SK-N-SH treated with all-trans-retinoic acid at 6 μM for 48 hours (cell line): ENCODE results near the gene HMX2.

Experiments
- ATAC-seq: fragments of 200-7000 bp; cut with Tn5 transposase; 3 replicates; pipeline ENCODE4 v1.9.1; 2020; ENCODE audit warnings: mild to moderate bottlenecking, moderate library complexity
- ARNTL ChIP-seq: fragments of 450-650 bp; formaldehyde crosslinking; IDR thresholded peaks from 2 replicates; pipeline ENCODE4 v1.5.0; 2020; ENCODE audit warnings: low read depth, mild to moderate bottlenecking, moderate library complexity, borderline replicate concordance
- BACH2 ChIP-seq: fragments of 250-450 bp; sonication (Bioruptor Pico); IDR thresholded peaks from 2 replicates; pipeline ENCODE4 v1.9.0; 2021; ENCODE audit warnings: mild to moderate bottlenecking, borderline replicate concordance
- CREB5 ChIP-seq: fragments of 250-450 bp; sonication (Bioruptor Pico); IDR thresholded peaks from 2 replicates; pipeline ENCODE4 v1.5.1; 2020; ENCODE audit warnings: low read depth, mild to moderate bottlenecking, moderate library complexity
- CSDC2 ChIP-seq: fragments of 250-450 bp; sonication (Bioruptor Pico); IDR thresholded peaks from 2 replicates; pipeline ENCODE4 v1.5.0; 2020; ENCODE audit warnings: mild to moderate bottlenecking, moderate library complexity
- CSRNP3 ChIP-seq: fragments of 250-450 bp; sonication (Bioruptor Pico); IDR thresholded peaks from 2 replicates; pipeline ENCODE4 v1.5.1; 2021; ENCODE audit warnings: mild to moderate bottlenecking, moderate library complexity
- ESRRG ChIP-seq: fragments of 250-450 bp; sonication (Bioruptor Pico); IDR thresholded peaks from 2 replicates; pipeline ENCODE4 v1.6.1; 2021; ENCODE audit warnings: mild to moderate bottlenecking
- GLIS3 ChIP-seq: fragments of 250-450 bp; sonication (Bioruptor Pico); IDR thresholded peaks from 2 replicates; pipeline ENCODE4 v1.5.0; 2020; ENCODE audit warnings: mild to moderate bottlenecking, moderate library complexity
- ISL1 ChIP-seq: fragments of 250-450 bp; sonication (Bioruptor Pico); IDR thresholded peaks from 2 replicates; pipeline ENCODE4 v2.1.2; 2022; ENCODE audit warnings: mild to moderate bottlenecking, moderate library complexity
- OSR1 ChIP-seq: fragments of 250-450 bp; sonication (Bioruptor Pico); IDR thresholded peaks from 2 replicates; pipeline ENCODE4 v1.8.0; 2022; ENCODE audit warnings: moderate library complexity, mild to moderate bottlenecking, inconsistent platforms
- POU6F1 ChIP-seq: fragments of 250-450 bp; sonication (Bioruptor Pico); IDR thresholded peaks from 2 replicates; pipeline ENCODE4 v1.8.0; 2021; ENCODE audit warnings: low read depth, mild to moderate bottlenecking, moderate library complexity, borderline replicate concordance
- PPARA ChIP-seq: fragments of 250-450 bp; sonication (Bioruptor Pico); IDR thresholded peaks from 2 replicates; pipeline ENCODE4 v1.5.0; 2020; ENCODE audit warnings: mild to moderate bottlenecking, borderline replicate concordance
- RARB ChIP-seq: fragments of 250-450 bp; sonication (Bioruptor Pico); IDR thresholded peaks from 2 replicates; pipeline ENCODE4 v1.8.0; 2021; ENCODE audit warnings: mild to moderate bottlenecking, moderate library complexity
- SNAI2 ChIP-seq: fragments of 250-450 bp; sonication (Bioruptor Pico); IDR thresholded peaks from 2 replicates; pipeline ENCODE4 v1.5.0; 2020; ENCODE audit warnings: mild to moderate bottlenecking, moderate library complexity
- TCF4 ChIP-seq: fragments of 250-450 bp; sonication (Bioruptor Pico); IDR thresholded peaks from 2 replicates; pipeline ENCODE4 v1.8.0; 2021; ENCODE audit warnings: mild to moderate bottlenecking, moderate library complexity, borderline replicate concordance
- TOX ChIP-seq: fragments of 250-450 bp; sonication (Bioruptor Pico); IDR thresholded peaks from 2 replicates; pipeline ENCODE4 v1.8.0; 2021; ENCODE audit warnings: mild to moderate bottlenecking, moderate library complexity, borderline replicate concordance
- TSHZ2 ChIP-seq: fragments of 250-450 bp; sonication (Bioruptor Pico); IDR thresholded peaks from 2 replicates; pipeline ENCODE4 v1.5.0; 2020; ENCODE audit warnings: mild to moderate bottlenecking, moderate library complexity
- ZC3H10 ChIP-seq: fragments of 250-450 bp; sonication (Bioruptor Pico); IDR thresholded peaks from 2 replicates; pipeline ENCODE4 v1.5.1; 2021; ENCODE audit warnings: mild to moderate bottlenecking, moderate library complexity
- ZFP3 ChIP-seq: fragments of 250-450 bp; sonication (Bioruptor Pico); IDR thresholded peaks from 2 replicates; pipeline ENCODE4 v1.5.0; 2020; ENCODE audit warnings: mild to moderate bottlenecking, moderate library complexity
- ZFP30 ChIP-seq: fragments of 450-650 bp; formaldehyde crosslinking; IDR thresholded peaks from 2 replicates; pipeline ENCODE4 v1.5.0; 2022; ENCODE audit warnings: mild to moderate bottlenecking, moderate library complexity
- ZNF565 ChIP-seq: fragments of 450-650 bp; formaldehyde crosslinking; conservative IDR thresholded peaks from 2 replicates; pipeline ENCODE4 v1.5.0; 2020; ENCODE audit warnings: low read depth, mild to moderate bottlenecking, moderate library complexity
- ZNF70 ChIP-seq: fragments of 450-650 bp; formaldehyde crosslinking; IDR thresholded peaks from 2 replicates; pipeline ENCODE4 v1.5.0; 2020; ENCODE audit warnings: mild to moderate bottlenecking, moderate library complexity
- ZNF8 ChIP-seq: fragments of 450-650 bp; formaldehyde crosslinking; IDR thresholded peaks from 2 replicates; pipeline ENCODE4 v1.5.0; 2020; ENCODE audit warnings: mild to moderate bottlenecking, moderate library complexity

HMX2 gene

GRCh38 chr10:123150986-123151736 lies 3.2 kb downstream of the HMX2 start (continued):
- TF ChIP-seq CREB5, result no peak
- TF ChIP-seq ARNTL (CRISPR knock-in tag), result no peak
- TF ChIP-seq GLIS3 (CRISPR knock-in tag), result no peak
- no peak for TF ChIP-seq CSDC2 (CRISPR knock-in tag)
- no peak for TF ChIP-seq ZFP30 (CRISPR knock-in tag)
- TF ChIP-seq ZNF8 (CRISPR knock-in tag), result no peak
- no peak for TF ChIP-seq RARB (CRISPR knock-in tag)

- TF ChIP-seq CREB5, result no peak
- TF ChIP-seq ZNF70 (CRISPR knock-in tag), result no peak
- TF ChIP-seq TOX (CRISPR knock-in tag), result no peak
- no peak for TF ChIP-seq ESRRG
- no peak for TF ChIP-seq CSRNP3
- no peak for TF ChIP-seq ZFP3
- TF ChIP-seq SNAI2 (CRISPR knock-in tag), result no peak
- TF ChIP-seq ZNF8 (CRISPR knock-in tag), result no peak
- TF ChIP-seq CSDC2 (CRISPR knock-in tag), result no peak
- no peak for TF ChIP-seq ISL1
- no peak for TF ChIP-seq ZC3H10 (CRISPR knock-in tag)
- TF ChIP-seq POU6F1, result no peak
- no peak for TF ChIP-seq RARB (CRISPR knock-in tag)
- no peak for TF ChIP-seq OSR1 (CRISPR knock-in tag)
- no peak for TF ChIP-seq TSHZ2 (CRISPR knock-in tag)
- TF ChIP-seq ZNF565 (CRISPR knock-in tag), result no peak
- TF ChIP-seq TCF4 (CRISPR knock-in tag), result no peak
- TF ChIP-seq ARNTL (CRISPR knock-in tag), result no peak
- no peak for TF ChIP-seq ZFP30 (CRISPR knock-in tag)
- TF ChIP-seq GLIS3 (CRISPR knock-in tag), result no peak
- ATAC-seq, result no peak
Observed at GRCh38 chr10:123151737-123152135, 3.8 kb downstream of the HMX2 start.

- TF ChIP-seq BACH2 (CRISPR knock-in tag) (no peak), ZNF70 (CRISPR knock-in tag) (no peak), TSHZ2 (CRISPR knock-in tag) (no peak), PPARA (CRISPR knock-in tag) (no peak), POU6F1 (no peak), CSRNP3 (no peak), ZNF8 (CRISPR knock-in tag) (no peak), OSR1 (CRISPR knock-in tag) (no peak)
- ATAC-seq, result no peak
Observed at GRCh38 chr10:123153486-123154091, 5.7 kb downstream of the HMX2 start.
